D341Med (cell line): Measurements from ENCODE around the gene IGFALS.

Experiments used
- DNase-seq: peaks from one replicate; pipeline ENCODE4 v3.0.0; 2012; ENCODE audit warnings: low spot score

IGFALS gene

GRCh38 chr16:1790261-1790610 is 3.3 kb downstream of the IGFALS start:
- DNase-seq, result no peak

- DNase-seq, result no peak
Observed at GRCh38 chr16:1789643-1790045, 3.9 kb downstream of the IGFALS start.

- no peak for DNase-seq
Observed at GRCh38 chr16:1788708-1789100, 4.8 kb downstream of the IGFALS start.

- no peak for DNase-seq
Observed at GRCh38 chr16:1788095-1788707, 5.3 kb downstream of the IGFALS start.

- no peak for DNase-seq
Observed at GRCh38 chr16:1787322-1788094, 6.0 kb downstream of the IGFALS start.

GRCh38 chr16:1787056-1787321 is 6.5 kb downstream of the IGFALS start:
- no peak for DNase-seq

GRCh38 chr16:1786242-1787055 is 7.1 kb downstream of the IGFALS start:
- no peak for DNase-seq

GRCh38 chr16:1785846-1786170 is 7.7 kb downstream of the IGFALS start:
- no peak for DNase-seq

GRCh38 chr16:1784977-1785845 is 8.3 kb downstream of the IGFALS start:
- DNase-seq, result no peak

GRCh38 chr16:1782408-1783264 is 10.9 kb downstream of the IGFALS start, which contains the start of the genes NUBP2 and SPSB3:
Gene NUBP2 (plus strand): TSS chr16:1782960. CDS start chr16:1783021, 61 bp downstream.
Gene SPSB3 (minus strand): TSS chr16:1782571. CDS start chr16:1781483, 1,088 bp downstream.
- peak; percentile 96 for DNase-seq

- peak; percentile 69 for DNase-seq
Observed at GRCh38 chr16:1781758-1782407, 11.6 kb downstream of the IGFALS start.

GRCh38 chr16:1781254-1781653 is 12.3 kb downstream of the IGFALS start:
- DNase-seq, result no peak

- no peak for DNase-seq
Observed at GRCh38 chr16:1780677-1781072, 12.8 kb downstream of the IGFALS start.

GRCh38 chr16:1779741-1780676 is 13.5 kb downstream of the IGFALS start:
- no peak for DNase-seq

GRCh38 chr16:1779234-1779701 is 14.2 kb downstream of the IGFALS start:
- DNase-seq, result no peak

GRCh38 chr16:1778200-1779179 is 15.0 kb downstream of the IGFALS start:
- no peak for DNase-seq

GRCh38 chr16:1777375-1778199 is 15.9 kb downstream of the IGFALS start:
- DNase-seq, result no peak
